GM06990 (cell line): ENCODE data around the gene RAB40B.
"Not testable (repeated sequence)": the region's sequence is repeated elsewhere in the genome, so short reads cannot be mapped to it uniquely, and the experiment has no call there.

ENCODE experiments used
- DNase-seq: peaks from one replicate; pipeline ENCODE4 v3.0.0-alpha.2; 2011; ENCODE audit not compliant: insufficient read length; ENCODE audit errors: extremely low read depth
- H3K27me3 ChIP-seq: replicated peaks from 2 replicates; pipeline ENCODE4 v1.6.0; 2011; ENCODE audit warnings: low read length; ENCODE audit not compliant: control insufficient read depth, insufficient read depth
- H3K36me3 ChIP-seq: 2 replicates; pipeline ENCODE4 v1.5.1; 2011; ENCODE audit warnings: low read length; ENCODE audit not compliant: control insufficient read depth, insufficient read depth
- H3K4me3 ChIP-seq: replicated peaks from 2 replicates; pipeline ENCODE4 v1.5.1; 2011; ENCODE audit warnings: low read depth, mild to moderate bottlenecking, control low read depth, low read length
- TF ChIP-seq, protein P1 (sequence below): IDR thresholded peaks from 2 replicates; pipeline ENCODE4 v1.5.1; 2011; ENCODE audit warnings: low read length, control low read depth, mild to moderate bottlenecking, inconsistent platforms; ENCODE audit not compliant: insufficient read depth, poor library complexity, severe bottlenecking

RAB40B gene

DNA sequence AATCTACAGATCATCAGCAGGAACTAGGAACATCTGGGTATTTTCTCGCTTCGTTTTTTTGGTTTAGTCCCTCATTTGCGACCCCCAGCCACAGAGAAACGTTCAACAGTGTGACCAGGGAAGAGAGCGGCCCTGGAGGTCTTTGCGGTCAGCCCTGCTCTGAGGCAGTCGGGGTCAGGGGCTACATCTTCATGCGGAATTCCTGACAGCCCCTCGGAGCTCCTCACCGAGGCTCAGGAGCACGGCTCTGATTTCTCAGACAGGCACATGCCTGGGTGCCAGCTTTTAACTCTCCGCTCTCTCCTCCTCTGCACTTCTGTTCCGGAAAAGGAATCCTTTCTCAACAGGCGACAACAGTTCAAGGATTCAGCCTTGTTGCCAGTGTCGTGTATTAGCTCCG, 42.2 kb downstream of the RAB40B start:
- TF ChIP-seq, protein P1, sequence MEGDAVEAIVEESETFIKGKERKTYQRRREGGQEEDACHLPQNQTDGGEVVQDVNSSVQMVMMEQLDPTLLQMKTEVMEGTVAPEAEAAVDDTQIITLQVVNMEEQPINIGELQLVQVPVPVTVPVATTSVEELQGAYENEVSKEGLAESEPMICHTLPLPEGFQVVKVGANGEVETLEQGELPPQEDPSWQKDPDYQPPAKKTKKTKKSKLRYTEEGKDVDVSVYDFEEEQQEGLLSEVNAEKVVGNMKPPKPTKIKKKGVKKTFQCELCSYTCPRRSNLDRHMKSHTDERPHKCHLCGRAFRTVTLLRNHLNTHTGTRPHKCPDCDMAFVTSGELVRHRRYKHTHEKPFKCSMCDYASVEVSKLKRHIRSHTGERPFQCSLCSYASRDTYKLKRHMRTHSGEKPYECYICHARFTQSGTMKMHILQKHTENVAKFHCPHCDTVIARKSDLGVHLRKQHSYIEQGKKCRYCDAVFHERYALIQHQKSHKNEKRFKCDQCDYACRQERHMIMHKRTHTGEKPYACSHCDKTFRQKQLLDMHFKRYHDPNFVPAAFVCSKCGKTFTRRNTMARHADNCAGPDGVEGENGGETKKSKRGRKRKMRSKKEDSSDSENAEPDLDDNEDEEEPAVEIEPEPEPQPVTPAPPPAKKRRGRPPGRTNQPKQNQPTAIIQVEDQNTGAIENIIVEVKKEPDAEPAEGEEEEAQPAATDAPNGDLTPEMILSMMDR = no peak
- no peak for DNase-seq
- Histone ChIP-seq H3K36me3 (0 out of 2 replicates have a peak, but pooled peaks cover 2% of the 10 kb centered on the region), H3K27me3 (no peaks in the 10 kb centered on the region), H3K4me3 (no peak overlapping the region)

DNA sequence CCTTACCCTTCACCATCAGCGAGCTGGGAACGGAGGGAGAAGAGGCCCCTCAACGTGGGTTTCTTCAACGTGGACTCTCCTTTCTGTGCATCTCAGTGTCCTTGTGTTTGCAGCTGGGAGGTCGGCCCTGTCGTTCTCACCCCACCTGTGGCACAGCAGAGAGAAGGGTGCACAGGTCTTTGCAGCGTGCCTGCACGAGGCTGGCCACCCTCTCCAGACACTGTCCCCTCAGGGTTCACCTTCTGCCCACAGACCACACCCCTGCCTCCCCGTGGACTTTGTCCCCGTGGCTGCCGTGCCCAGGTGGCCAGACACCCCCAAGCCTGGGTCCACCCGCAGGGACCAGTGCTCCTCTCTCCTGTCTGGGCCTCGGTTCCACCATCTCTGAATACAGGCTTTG, 43.0 kb downstream of the RAB40B start:
- Histone ChIP-seq H3K4me3 (no peak overlapping the region), H3K36me3 (0 out of 2 replicates have a peak, but pooled peaks cover 2% of the 10 kb centered on the region), H3K27me3 (no peaks in the 10 kb centered on the region)
- TF ChIP-seq, protein P1 = no peak
- DNase-seq = no peak

DNA sequence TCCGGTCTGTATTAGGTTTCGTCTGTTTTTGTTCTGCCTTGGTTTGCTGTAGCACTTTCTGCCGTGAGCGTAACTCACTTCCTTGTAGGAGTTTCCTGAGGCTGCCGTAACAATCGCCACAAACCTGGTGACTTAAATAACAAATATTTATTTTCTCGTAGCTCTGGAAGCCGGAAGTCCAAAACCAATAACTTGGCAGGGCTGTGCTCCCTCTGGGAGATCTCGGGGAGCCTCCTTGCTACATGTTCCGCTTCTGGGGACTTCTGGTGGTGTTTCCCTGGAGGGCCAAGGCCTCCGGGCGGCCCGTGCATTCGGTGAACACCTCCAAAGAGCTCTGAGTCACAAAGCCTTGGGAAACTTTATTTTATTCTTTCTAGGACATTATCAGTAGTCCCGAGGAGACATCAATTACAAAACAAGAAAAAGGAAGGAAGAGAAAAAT, 43.4 kb downstream of the RAB40B start:
- TF ChIP-seq, protein P1 = no peak
- no peak for DNase-seq
- 0 out of 2 replicates have a peak, but pooled peaks cover 2% of the 10 kb centered on the region for H3K36me3 ChIP-seq
- H3K4me3 ChIP-seq = no peak overlapping the region
- no peaks in the 10 kb centered on the region for H3K27me3 ChIP-seq

DNA sequence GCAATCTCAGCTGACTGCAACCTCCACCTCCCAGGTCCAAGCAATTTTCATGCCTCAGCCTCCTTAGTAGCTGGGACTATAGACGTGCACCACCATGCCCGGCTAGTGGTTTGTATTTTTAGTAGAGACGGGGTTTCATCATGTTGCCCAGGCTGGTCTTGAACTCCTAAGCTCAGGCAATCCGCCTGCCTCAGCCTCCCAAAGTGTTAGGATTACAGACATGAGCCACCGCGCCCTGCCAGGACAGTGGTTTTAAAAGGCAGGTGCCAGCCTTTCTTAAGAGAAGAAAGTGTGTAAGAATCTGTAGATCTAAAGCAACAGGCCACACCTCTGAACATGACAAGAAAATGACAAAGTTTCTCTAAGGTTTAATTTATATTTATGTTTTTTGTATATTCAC, 43.9 kb downstream of the RAB40B start:
- not testable (repeated sequence) for H3K36me3 ChIP-seq, H3K27me3 ChIP-seq, H3K4me3 ChIP-seq, DNase-seq

DNA sequence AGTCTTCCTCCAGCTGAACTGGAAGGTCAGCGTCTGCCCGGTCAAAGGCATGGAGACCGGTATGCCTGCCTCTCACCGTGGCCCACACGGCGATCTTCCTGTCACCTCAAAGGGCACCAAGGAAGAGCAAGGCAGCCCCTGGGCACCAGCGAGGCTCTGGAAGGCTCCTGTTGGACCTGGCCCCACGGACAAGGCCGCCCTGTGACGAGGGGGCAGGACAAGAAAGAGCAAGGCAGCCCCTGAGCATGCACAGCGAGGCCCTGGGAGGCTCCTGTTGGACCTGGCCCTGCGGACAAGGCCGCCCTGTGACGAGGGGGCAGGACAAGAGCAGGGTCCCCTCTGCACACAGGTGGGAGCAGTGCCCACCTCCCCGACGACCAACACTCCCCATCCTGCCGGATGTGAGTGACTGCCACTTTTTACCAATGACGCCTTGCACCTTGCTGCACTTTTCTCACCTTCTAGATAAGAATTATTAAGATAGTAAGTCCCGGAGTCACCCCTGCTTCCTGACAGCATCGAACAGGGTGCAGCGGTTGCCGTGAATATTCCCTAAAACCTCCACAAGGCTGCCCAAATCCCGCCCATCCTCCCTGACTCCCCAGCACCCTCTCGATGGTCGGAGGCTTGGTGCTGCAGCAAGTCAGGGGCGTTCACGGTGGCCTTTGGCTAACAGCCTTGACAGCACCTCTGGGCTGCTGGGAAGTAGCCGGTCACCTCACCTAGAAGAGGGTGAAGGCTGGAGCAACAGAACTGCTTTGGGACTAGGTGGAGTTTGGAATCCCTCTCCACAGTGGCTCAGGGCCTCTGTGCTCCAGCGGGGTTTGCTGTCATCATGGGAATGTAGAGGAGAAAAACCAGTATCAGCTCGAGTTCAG, 44.6 kb downstream of the RAB40B start:
- no peaks in the 10 kb centered on the region for H3K36me3 ChIP-seq
- DNase-seq = no peak
- no peaks in the 10 kb centered on the region for H3K27me3 ChIP-seq
- no peak overlapping the region for H3K4me3 ChIP-seq
- TF ChIP-seq, protein P1 = no peak

DNA sequence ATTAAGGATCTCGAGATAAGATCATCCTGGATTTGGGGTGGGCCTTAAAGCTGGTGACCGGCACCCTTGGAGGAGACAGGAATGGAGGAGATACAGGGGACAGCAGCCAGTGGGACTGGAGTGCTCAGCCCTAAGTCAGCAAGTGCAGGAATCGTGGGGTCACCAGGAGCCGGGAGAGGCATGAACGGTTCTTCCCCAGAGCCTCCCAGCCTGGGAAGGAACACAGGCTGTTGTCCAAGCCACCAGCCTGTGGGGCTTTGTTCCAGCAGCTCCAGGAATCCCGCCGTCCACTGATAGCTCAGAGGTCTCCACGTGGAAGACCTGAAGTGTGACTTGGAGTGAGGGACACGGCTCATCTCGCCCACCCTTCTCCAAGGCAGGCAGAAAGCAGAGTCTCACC, 47.8 kb downstream of the RAB40B start:
- Histone ChIP-seq H3K36me3 (no peaks in the 10 kb centered on the region), H3K4me3 (no peak overlapping the region), H3K27me3 (no peaks in the 10 kb centered on the region)
- DNase-seq = no peak
- TF ChIP-seq, protein P1 = no peak
